CD8-positive, alpha-beta memory T cell (primary cell): ENCODE results near the gene DGKI. TPM values are rescaled to one million over a fixed set of nuclear protein-coding genes. Genes with fewer than 3 reads are reported as not detected.

Experiments used
- CTCF ChIA-PET: fragments of 350-600 bp; sonication (Branson Sonifier 250); formaldehyde crosslinking; loops from one replicate; lab custom pipeline; 2021; ENCODE audit warnings: antibody characterized with exemption; lab: Charles Lee
- POLR2A ChIA-PET: fragments of 350-600 bp; sonication (Branson Sonifier 250); formaldehyde crosslinking; loops from one replicate; lab custom pipeline; 2021; ENCODE audit warnings: antibody characterized with exemption; lab: Charles Lee
- DNase-seq, 5 donors: peaks; one replicate each; pipeline versions ENCODE4 v3.0.0 to v3.0.0-alpha.2; 2020 to 2022; ENCODE audit warnings: mixed read lengths in 1 of 5
- H3K27ac ChIP-seq: one replicate; pipeline ENCODE4 v1.7.0; 2013; ENCODE audit warnings: low read depth, mild to moderate bottlenecking, low read length, moderate library complexity
- H3K27me3 ChIP-seq: 2 replicates; pipeline ENCODE4 v1.7.0; 2013; ENCODE audit warnings: low read length, mild to moderate bottlenecking; ENCODE audit not compliant: insufficient read depth, poor library complexity, severe bottlenecking
- H3K36me3 ChIP-seq: 2 replicates; pipeline ENCODE4 v1.7.0; 2013; ENCODE audit warnings: mild to moderate bottlenecking, low read length, moderate library complexity; ENCODE audit not compliant: insufficient read depth
- H3K4me1 ChIP-seq: 2 replicates; pipeline ENCODE4 v1.7.0; 2013; ENCODE audit warnings: mild to moderate bottlenecking, low read length, moderate library complexity; ENCODE audit not compliant: insufficient read depth
- H3K4me3 ChIP-seq: 2 replicates; pipeline ENCODE4 v1.7.0; 2013; ENCODE audit warnings: mild to moderate bottlenecking, low read length
- H3K9me3 ChIP-seq: 2 replicates; pipeline ENCODE4 v1.7.0; 2013; ENCODE audit warnings: mild to moderate bottlenecking, low read length
- H3K27ac Mint-ChIP-seq, 8 donors: one replicate each; pipeline ENCODE4 v1.8.0; 2020 to 2021; ENCODE audit warnings: mixed read lengths in 8 of 8, mild to moderate bottlenecking in 6 of 8, inconsistent platforms in 3 of 8, moderate library complexity in 3 of 8
- H3K27me3 Mint-ChIP-seq, 2 donors: one replicate each; pipeline ENCODE4 v1.8.0; 2020 to 2021; ENCODE audit warnings: mixed read lengths in 2 of 2, mild to moderate bottlenecking in 1 of 2, moderate library complexity in 1 of 2
- H3K36me3 Mint-ChIP-seq, 3 donors: one replicate each; pipeline ENCODE4 v1.8.0; 2020 to 2021; ENCODE audit warnings: mixed read lengths in 3 of 3, inconsistent platforms in 1 of 3, mild to moderate bottlenecking in 1 of 3
- H3K4me1 Mint-ChIP-seq, 3 donors: one replicate each; pipeline ENCODE4 v1.8.0; 2020 to 2021; ENCODE audit warnings: mixed read lengths in 3 of 3, inconsistent platforms in 1 of 3, mild to moderate bottlenecking in 1 of 3
- H3K4me3 Mint-ChIP-seq, 7 donors: one replicate each; pipeline ENCODE4 v1.8.0; 2020 to 2021; ENCODE audit warnings: mixed read lengths in 7 of 7, mild to moderate bottlenecking in 6 of 7, moderate library complexity in 4 of 7, inconsistent platforms in 2 of 7
- H3K9me3 Mint-ChIP-seq, 5 donors: one replicate each; pipeline ENCODE4 v1.8.0; 2020 to 2022; ENCODE audit warnings: mixed read lengths in 5 of 5, mild to moderate bottlenecking in 3 of 5, moderate library complexity in 2 of 5, inconsistent platforms in 1 of 5
- polyA plus RNA-seq: library from polyadenylated mRNA; unstranded; fragments of 300-500 nt; fragmentation: Illumina TruSeq; gene quantifications from one replicate; pipeline ENCODE4 v1.2.3, GENCODE V29; 2021
- total RNA-seq, 2 experiments: library from RNA; stranded (reverse); gene quantifications; one replicate each; pipeline ENCODE4 v1.2.3, GENCODE V29; 2021

The DGKI gene
- total and polyA plus RNA-seq, 3 experiments from 2014 or later, result 1.3 to 1.4 TPM; not detected in 1

- Mint-ChIP-seq H3K9me3 (peaks cover 0 to 4% (median 0%) of the 10 kb centered on the region in 5 donors), H3K4me1 (no peaks in the 10 kb centered on the region), H3K27me3 (peaks cover 0 to 3% of the 10 kb centered on the region in 2 donors), H3K4me3 (no peak overlapping the region), H3K27ac (no peak overlapping the region), H3K36me3 (no peaks in the 10 kb centered on the region)
- ChIA-PET POLR2A (no interaction called here), CTCF (no interaction called here)
- DNase-seq, result no peak
- Histone ChIP-seq H3K4me1 (no peaks in the 10 kb centered on the region), H3K27ac (no peak overlapping the region), H3K27me3 (no peaks in the 10 kb centered on the region), H3K9me3 (no peaks in the 10 kb centered on the region), H3K36me3 (no peaks in the 10 kb centered on the region), H3K4me3 (no peak overlapping the region)
Observed at GRCh38 chr7:137531671-137532070, 315.1 kb downstream of the DGKI start.

GRCh38 chr7:137527634-137528033 lies 319.1 kb downstream of the DGKI start:
- no peak for DNase-seq
- Histone ChIP-seq H3K27ac (no peak overlapping the region), H3K4me3 (no peak overlapping the region), H3K4me1 (no peaks in the 10 kb centered on the region), H3K27me3 (no peaks in the 10 kb centered on the region), H3K9me3 (no peaks in the 10 kb centered on the region), H3K36me3 (no peaks in the 10 kb centered on the region)
- ChIA-PET CTCF (no interaction called here), POLR2A (no interaction called here)
- no peaks in the 10 kb centered on the region for H3K4me1 Mint-ChIP-seq
- H3K27me3 Mint-ChIP-seq, result no peaks in the 10 kb centered on the region
- peaks cover 0 to 8% (median 0%) of the 10 kb centered on the region in 5 donors for H3K9me3 Mint-ChIP-seq
- H3K27ac Mint-ChIP-seq, result no peak overlapping the region
- no peak overlapping the region for H3K4me3 Mint-ChIP-seq
- no peaks in the 10 kb centered on the region for H3K36me3 Mint-ChIP-seq

GRCh38 chr7:137523171-137523570 lies 323.6 kb downstream of the DGKI start:
- no peaks in the 10 kb centered on the region for H3K36me3 ChIP-seq
- no peak overlapping the region for H3K27ac ChIP-seq
- H3K9me3 Mint-ChIP-seq, result peaks cover 0 to 6% (median 0%) of the 10 kb centered on the region in 5 donors
- H3K4me1 Mint-ChIP-seq, result no peaks in the 10 kb centered on the region
- CTCF ChIA-PET, result no interaction called here
- no peak overlapping the region for H3K4me3 ChIP-seq
- no peak overlapping the region for H3K4me3 Mint-ChIP-seq
- no peaks in the 10 kb centered on the region for H3K27me3 Mint-ChIP-seq
- POLR2A ChIA-PET, result no interaction called here
- no peak overlapping the region for H3K27ac Mint-ChIP-seq
- H3K27me3 ChIP-seq, result no peaks in the 10 kb centered on the region
- H3K4me1 ChIP-seq, result no peaks in the 10 kb centered on the region
- no peaks in the 10 kb centered on the region for H3K9me3 ChIP-seq
- no peak for DNase-seq
- H3K36me3 Mint-ChIP-seq, result no peaks in the 10 kb centered on the region

- POLR2A ChIA-PET, result no interaction called here
- H3K4me3 Mint-ChIP-seq, result no peak overlapping the region
Observed at GRCh38 chr7:137521451-137521850, 325.3 kb downstream of the DGKI start.

GRCh38 chr7:137519947-137520346 lies 326.8 kb downstream of the DGKI start:
- no peaks in the 10 kb centered on the region for H3K9me3 ChIP-seq
- no peak for DNase-seq
- H3K27ac ChIP-seq, result no peak overlapping the region
- H3K9me3 Mint-ChIP-seq, result peaks cover 0 to 5% (median 0%) of the 10 kb centered on the region in 5 donors
- no peaks in the 10 kb centered on the region for H3K27me3 ChIP-seq
- H3K4me1 ChIP-seq, result no peaks in the 10 kb centered on the region
- no peaks in the 10 kb centered on the region for H3K27me3 Mint-ChIP-seq
- no peak overlapping the region for H3K4me3 ChIP-seq
- no peaks in the 10 kb centered on the region for H3K36me3 ChIP-seq
- no peaks in the 10 kb centered on the region for H3K36me3 Mint-ChIP-seq
- POLR2A ChIA-PET, result no interaction called here
- H3K27ac Mint-ChIP-seq, result no peak overlapping the region
- H3K4me3 Mint-ChIP-seq, result no peak overlapping the region
- CTCF ChIA-PET, result interaction anchor here (0.9 kb wide), 1 partner anchor 10 kb away, joined by 3 read pairs; no protein-coding TSS in a partner anchor
- H3K4me1 Mint-ChIP-seq, result no peaks in the 10 kb centered on the region

More at GRCh38 chr7:137521451-137521850, 325.3 kb downstream of the DGKI start:
- no peaks in the 10 kb centered on the region for H3K27me3 ChIP-seq
- H3K9me3 ChIP-seq, result no peaks in the 10 kb centered on the region
- no peaks in the 10 kb centered on the region for H3K4me1 Mint-ChIP-seq
- peaks cover 0 to 7% (median 0%) of the 10 kb centered on the region in 5 donors for H3K9me3 Mint-ChIP-seq
- no peaks in the 10 kb centered on the region for H3K27me3 Mint-ChIP-seq
- CTCF ChIA-PET, result no interaction called here
- no peak overlapping the region for H3K27ac ChIP-seq
- no peaks in the 10 kb centered on the region for H3K36me3 ChIP-seq
- H3K36me3 Mint-ChIP-seq, result no peaks in the 10 kb centered on the region
- no peak overlapping the region for H3K4me3 ChIP-seq
- H3K27ac Mint-ChIP-seq, result no peak overlapping the region
- no peaks in the 10 kb centered on the region for H3K4me1 ChIP-seq
- no peak for DNase-seq

- H3K27ac ChIP-seq, result no peak overlapping the region
- no peaks in the 10 kb centered on the region for H3K36me3 ChIP-seq
- no peak for DNase-seq
- no peaks in the 10 kb centered on the region for H3K27me3 Mint-ChIP-seq
- CTCF ChIA-PET, result no interaction called here
- POLR2A ChIA-PET, result no interaction called here
- peaks cover 0 to 5% (median 0%) of the 10 kb centered on the region in 5 donors for H3K9me3 Mint-ChIP-seq
- H3K4me1 Mint-ChIP-seq, result no peaks in the 10 kb centered on the region
- no peaks in the 10 kb centered on the region for H3K4me1 ChIP-seq
- H3K27me3 ChIP-seq, result no peaks in the 10 kb centered on the region
- H3K27ac Mint-ChIP-seq, result no peak overlapping the region
- H3K36me3 Mint-ChIP-seq, result no peaks in the 10 kb centered on the region
- no peak overlapping the region for H3K4me3 ChIP-seq
- no peak overlapping the region for H3K4me3 Mint-ChIP-seq
- no peaks in the 10 kb centered on the region for H3K9me3 ChIP-seq
Observed at GRCh38 chr7:137519181-137519691, 327.5 kb downstream of the DGKI start.

GRCh38 chr7:137513091-137513490 lies 333.7 kb downstream of the DGKI start:
- Histone ChIP-seq H3K9me3 (no peaks in the 10 kb centered on the region), H3K36me3 (no peaks in the 10 kb centered on the region), H3K4me1 (no peaks in the 10 kb centered on the region), H3K4me3 (no peak overlapping the region), H3K27ac (no peak overlapping the region), H3K27me3 (no peaks in the 10 kb centered on the region)
- DNase-seq, result no peak
- Mint-ChIP-seq H3K27me3 (no peaks in the 10 kb centered on the region), H3K36me3 (no peaks in the 10 kb centered on the region), H3K9me3 (peaks cover 0 to 2% (median 0%) of the 10 kb centered on the region in 5 donors), H3K4me1 (no peaks in the 10 kb centered on the region), H3K4me3 (no peak overlapping the region), H3K27ac (no peak overlapping the region)
- CTCF ChIA-PET, result no interaction called here
- POLR2A ChIA-PET, result no interaction called here

- ChIA-PET POLR2A (no interaction called here), CTCF (no interaction called here)
- H3K27me3 ChIP-seq, result no peaks in the 10 kb centered on the region
- H3K27me3 Mint-ChIP-seq, result no peaks in the 10 kb centered on the region
- H3K4me3 Mint-ChIP-seq, result no peak overlapping the region
- peaks cover 0 to 6% (median 0%) of the 10 kb centered on the region in 5 donors for H3K9me3 Mint-ChIP-seq
- no peaks in the 10 kb centered on the region for H3K4me1 Mint-ChIP-seq
- H3K27ac Mint-ChIP-seq, result no peak overlapping the region
- no peak overlapping the region for H3K4me3 ChIP-seq
- H3K9me3 ChIP-seq, result no peaks in the 10 kb centered on the region
- H3K36me3 ChIP-seq, result no peaks in the 10 kb centered on the region
- no peak for DNase-seq
- H3K27ac ChIP-seq, result no peak overlapping the region
- H3K4me1 ChIP-seq, result no peaks in the 10 kb centered on the region
- no peaks in the 10 kb centered on the region for H3K36me3 Mint-ChIP-seq
Observed at GRCh38 chr7:137507096-137507495, 339.7 kb downstream of the DGKI start.
